Lung (tissue), 12 donors: Measurements from ENCODE around the gene TMEM131. TPM values are rescaled to one million over a fixed set of nuclear protein-coding genes. Genes with fewer than 3 reads are reported as not detected.

Experiments used
- ATAC-seq: fragments of 200-7000 bp; cut with Tn5 transposase; one replicate; pipeline ENCODE4 v1.9.1; 2020; ENCODE audit warnings: moderate number of reproducible peaks; ENCODE audit not compliant: insufficient read depth, low FRiP score
- DNase-seq, 3 donors: peaks; one replicate each; pipeline ENCODE4 v3.0.0-alpha.2; 2013 to 2017
- H3K27ac ChIP-seq, 2 donors: one replicate each; pipeline ENCODE4 v1.5.1; 2013; ENCODE audit warnings: mild to moderate bottlenecking in 2 of 2, moderate library complexity in 2 of 2, control low read depth in 1 of 2, inconsistent platforms in 1 of 2, low read depth in 1 of 2, low read length in 1 of 2
- H3K27me3 ChIP-seq, 3 donors: one replicate each; pipeline ENCODE4 v1.5.1; 2013; ENCODE audit warnings: low read length in 2 of 3; ENCODE audit not compliant: control insufficient read depth in 3 of 3, insufficient read depth in 3 of 3
- H3K36me3 ChIP-seq, 4 donors: one replicate each; pipeline ENCODE4 v1.5.1; 2013; ENCODE audit warnings: low read length in 4 of 4, mild to moderate bottlenecking in 1 of 4, moderate library complexity in 1 of 4; ENCODE audit not compliant: control insufficient read depth in 4 of 4, insufficient read depth in 4 of 4
- H3K4me1 ChIP-seq, 5 donors: one replicate each; pipeline ENCODE4 v1.5.1; 2013; ENCODE audit warnings: low read length in 5 of 5, mild to moderate bottlenecking in 2 of 5, moderate library complexity in 1 of 5; ENCODE audit not compliant: control insufficient read depth in 5 of 5, insufficient read depth in 5 of 5
- H3K4me3 ChIP-seq: one replicate; pipeline ENCODE4 v1.5.1; 2013; ENCODE audit warnings: mild to moderate bottlenecking, control low read depth, moderate library complexity
- H3K9ac ChIP-seq, 2 donors: one replicate each; pipeline ENCODE4 v1.5.1; 2013; ENCODE audit warnings: low read length in 2 of 2, control low read depth in 1 of 2; ENCODE audit not compliant: insufficient read depth in 1 of 2
- H3K9me3 ChIP-seq, 4 donors: one replicate each; pipeline ENCODE4 v1.5.1; 2013; ENCODE audit warnings: low read length in 3 of 4, mild to moderate bottlenecking in 1 of 4, moderate library complexity in 1 of 4; ENCODE audit not compliant: control insufficient read depth in 4 of 4, insufficient read depth in 3 of 4
- CTCF ChIP-seq: IDR thresholded peaks from 2 replicates; pipeline ENCODE4 v1.5.1; 2012; ENCODE audit warnings: mild to moderate bottlenecking; ENCODE audit errors: control extremely low read depth, extremely low read depth
- WGBS, 2 donors: extraction: QIAGEN DNeasy Blood & Tissue Kit; methylation state at CpG; one replicate each; pipeline ENCODE4 v1.1.7; 2013; 5-methylcytosine and 5-hydroxymethylcytosine counted together
- polyA plus RNA-seq, 2 donors: library from polyadenylated mRNA; stranded (reverse); fragments of 200-250 nt; gene quantifications; one replicate each; pipeline ENCODE4 v1.2.1, GENCODE V29; 2013
- total RNA-seq, 2 donors: library from RNA; depleted of rRNA in 1 of 2; stranded (reverse); fragments of >200 nt in 1 of 2; gene quantifications; one replicate each; pipeline ENCODE4 v1.2.1, GENCODE V29; 2014 to 2021
- donor health status: control.
- donor health status: control.
- donor health status: Bipolar disorder and iron deficiency.
- donor health status: healthy.
- donor health status: DM: yes; HTN: yes; CAD: no.

Gene TMEM131
- total and polyA plus RNA-seq, 4 donors = 9.3 to 54.0 (median 23.7) TPM

GRCh38 chr2:97745474-97746174, 250.1 kb downstream of the TMEM131 start:
- 64% methylated on average over 10 of the region's 10 CpGs for WGBS, 2 donors
- no peak for ATAC-seq

GRCh38 chr2:97743913-97744312, 251.8 kb downstream of the TMEM131 start:
- Histone ChIP-seq H3K9me3 (peaks cover 0 to 2% (median 0%) of the 10 kb centered on the region in 4 donors), H3K4me3 (no peak overlapping the region), H3K4me1 (peaks cover 0 to 9% (median 0%) of the 10 kb centered on the region in 5 donors), H3K27me3 (no peaks in the 10 kb centered on the region), H3K36me3 (peaks cover 0 to 11% (median 5%) of the 10 kb centered on the region in 4 donors), H3K9ac (no peak overlapping the region), H3K27ac (no peak overlapping the region)
- no peak for TF ChIP-seq CTCF
- whole genome bisulfite sequencing, 2 donors = 96% methylated on average over 6 of the region's 6 CpGs
- no peak for DNase-seq
- ATAC-seq = no peak

More at GRCh38 chr2:97745474-97746174, 250.1 kb downstream of the TMEM131 start:
- Histone ChIP-seq H3K4me1 (peaks cover 0 to 9% (median 0%) of the 10 kb centered on the region in 5 donors), H3K9ac (no peak overlapping the region), H3K4me3 (no peak overlapping the region), H3K36me3 (peaks cover 2 to 11% (median 5%) of the 10 kb centered on the region in 4 donors), H3K9me3 (peaks cover 0 to 2% (median 0%) of the 10 kb centered on the region in 4 donors), H3K27me3 (no peaks in the 10 kb centered on the region), H3K27ac (no peak overlapping the region)
- DNase-seq = no peak
- TF ChIP-seq CTCF = no peak

GRCh38 chr2:97742381-97742847, 253.3 kb downstream of the TMEM131 start:
- Histone ChIP-seq H3K4me1 (peaks cover 0 to 9% (median 0%) of the 10 kb centered on the region in 5 donors), H3K9ac (no peak overlapping the region), H3K9me3 (peaks cover 0 to 2% (median 0%) of the 10 kb centered on the region in 4 donors), H3K4me3 (no peak overlapping the region), H3K27me3 (no peaks in the 10 kb centered on the region), H3K27ac (no peak overlapping the region), H3K36me3 (peaks cover 0 to 11% (median 5%) of the 10 kb centered on the region in 4 donors)
- no peak for TF ChIP-seq CTCF
- DNase-seq (no peak), ATAC-seq (no peak)
- 76 to 77% methylated on average over 4 of the region's 4 CpGs for WGBS, 2 donors
